GM06990 (cell line): ENCODE data around the gene MALSU1.

Experiments
- DNase-seq: peaks from one replicate; pipeline ENCODE4 v3.0.0-alpha.2; 2011; ENCODE audit not compliant: insufficient read length; ENCODE audit errors: extremely low read depth
- H3K27me3 ChIP-seq: replicated peaks from 2 replicates; pipeline ENCODE4 v1.6.0; 2011; ENCODE audit warnings: low read length; ENCODE audit not compliant: control insufficient read depth, insufficient read depth
- H3K36me3 ChIP-seq: 2 replicates; pipeline ENCODE4 v1.5.1; 2011; ENCODE audit warnings: low read length; ENCODE audit not compliant: control insufficient read depth, insufficient read depth
- H3K4me3 ChIP-seq: replicated peaks from 2 replicates; pipeline ENCODE4 v1.5.1; 2011; ENCODE audit warnings: low read depth, mild to moderate bottlenecking, control low read depth, low read length
- TF ChIP-seq, protein P1 (sequence below): IDR thresholded peaks from 2 replicates; pipeline ENCODE4 v1.5.1; 2011; ENCODE audit warnings: low read length, control low read depth, mild to moderate bottlenecking, inconsistent platforms; ENCODE audit not compliant: insufficient read depth, poor library complexity, severe bottlenecking

Gene MALSU1

DNA sequence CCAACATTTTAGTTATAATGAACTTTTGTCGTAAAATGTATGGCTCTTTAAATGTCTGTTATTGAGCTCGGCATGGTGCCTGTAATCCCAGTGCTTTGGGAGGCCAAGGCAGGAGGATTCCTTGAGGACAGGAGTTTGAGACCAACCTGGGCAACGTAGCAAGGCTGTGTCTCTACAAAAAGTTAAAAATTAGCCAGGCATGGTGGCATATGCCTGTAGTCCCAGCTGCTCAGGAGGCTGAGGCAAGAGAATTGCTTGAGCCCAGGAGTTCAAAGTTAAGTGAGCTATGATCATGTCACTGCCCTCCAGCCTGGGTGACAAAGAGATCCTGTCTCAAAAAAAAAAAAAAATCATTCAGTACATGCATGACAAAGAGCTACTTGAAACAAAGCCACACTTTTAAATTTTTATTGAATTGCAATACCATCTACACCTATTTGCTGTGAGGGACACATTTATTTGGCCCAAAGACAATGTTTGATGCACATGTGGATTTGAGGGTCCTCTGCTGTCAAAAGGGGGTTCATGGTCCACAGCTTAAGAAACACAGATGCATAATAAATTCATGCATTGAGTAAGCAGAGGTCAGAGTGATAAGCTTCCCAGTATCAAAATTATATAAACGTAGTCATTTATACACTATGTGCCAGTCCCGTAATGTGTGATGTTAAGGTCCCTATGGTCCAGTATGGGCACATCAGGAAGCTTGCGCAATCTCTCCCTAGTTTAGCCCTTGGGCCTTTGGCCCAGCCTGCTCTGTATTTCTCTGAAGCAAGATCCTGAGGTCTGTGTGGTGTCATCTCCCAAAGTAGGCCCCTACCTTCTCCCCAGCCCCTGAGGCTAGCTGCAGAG lies 4.4 kb upstream of the MALSU1 start:
- H3K4me3 ChIP-seq, result no peak overlapping the region
- H3K27me3 ChIP-seq, result no peaks in the 10 kb centered on the region
- DNase-seq, result no peak
- TF ChIP-seq, protein P1, sequence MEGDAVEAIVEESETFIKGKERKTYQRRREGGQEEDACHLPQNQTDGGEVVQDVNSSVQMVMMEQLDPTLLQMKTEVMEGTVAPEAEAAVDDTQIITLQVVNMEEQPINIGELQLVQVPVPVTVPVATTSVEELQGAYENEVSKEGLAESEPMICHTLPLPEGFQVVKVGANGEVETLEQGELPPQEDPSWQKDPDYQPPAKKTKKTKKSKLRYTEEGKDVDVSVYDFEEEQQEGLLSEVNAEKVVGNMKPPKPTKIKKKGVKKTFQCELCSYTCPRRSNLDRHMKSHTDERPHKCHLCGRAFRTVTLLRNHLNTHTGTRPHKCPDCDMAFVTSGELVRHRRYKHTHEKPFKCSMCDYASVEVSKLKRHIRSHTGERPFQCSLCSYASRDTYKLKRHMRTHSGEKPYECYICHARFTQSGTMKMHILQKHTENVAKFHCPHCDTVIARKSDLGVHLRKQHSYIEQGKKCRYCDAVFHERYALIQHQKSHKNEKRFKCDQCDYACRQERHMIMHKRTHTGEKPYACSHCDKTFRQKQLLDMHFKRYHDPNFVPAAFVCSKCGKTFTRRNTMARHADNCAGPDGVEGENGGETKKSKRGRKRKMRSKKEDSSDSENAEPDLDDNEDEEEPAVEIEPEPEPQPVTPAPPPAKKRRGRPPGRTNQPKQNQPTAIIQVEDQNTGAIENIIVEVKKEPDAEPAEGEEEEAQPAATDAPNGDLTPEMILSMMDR, result no peak
- no peaks in the 10 kb centered on the region for H3K36me3 ChIP-seq

DNA sequence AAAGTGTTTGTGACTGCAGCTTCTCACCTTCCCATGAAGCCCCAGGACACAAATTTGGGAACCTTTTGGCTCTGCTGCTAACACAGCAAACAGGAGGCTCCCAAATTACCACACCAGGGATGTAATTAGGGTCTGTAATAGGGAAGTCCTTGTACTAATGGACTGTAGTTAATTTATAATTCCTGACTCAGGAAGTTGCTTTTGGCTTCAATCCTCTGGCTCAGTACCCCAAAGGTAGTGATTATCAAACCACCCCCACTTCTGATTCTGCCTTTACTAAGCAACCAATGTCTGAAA lies 3.8 kb upstream of the MALSU1 start:
- no peak for DNase-seq

GRCh38 chr7:23298141-23298881 lies 828 bp upstream of the MALSU1 start:
- DNase-seq, result no peak
- Histone ChIP-seq H3K27me3 (no peaks in the 10 kb centered on the region), H3K4me3 (peak overlapping the region; percentile 88), H3K36me3 (no peaks in the 10 kb centered on the region)
- TF ChIP-seq, protein P1, result no peak

More for the DNA sequence above, 3.8 kb upstream of the MALSU1 start:
- no peak overlapping the region for H3K4me3 ChIP-seq
- TF ChIP-seq, protein P1, result no peak
- no peaks in the 10 kb centered on the region for H3K36me3 ChIP-seq
- H3K27me3 ChIP-seq, result no peaks in the 10 kb centered on the region

- DNase-seq, result no peak
- H3K36me3 ChIP-seq, result no peaks in the 10 kb centered on the region
- H3K27me3 ChIP-seq, result no peaks in the 10 kb centered on the region
- peak overlapping the region; percentile 88 for H3K4me3 ChIP-seq
- TF ChIP-seq, protein P1, result no peak
Observed at GRCh38 chr7:23299770-23300300, 696 bp downstream of the MALSU1 start.

GRCh38 chr7:23306936-23307521 lies 7.9 kb downstream of the MALSU1 start:
- no peak for DNase-seq
- TF ChIP-seq, protein P1, result no peak
- Histone ChIP-seq H3K36me3 (peaks cover 3% of the 10 kb centered on the region), H3K4me3 (no peak overlapping the region), H3K27me3 (no peaks in the 10 kb centered on the region)
